Measurements from ENCODE around the gene SLCO3A1.

GRCh38 chr15:92076541-92076940, 223.0 kb downstream of the SLCO3A1 start:
- TF ChIP-seq POLR2A (IDR thresholded peaks at IDR 0.05; ENCODE audit: low read length) (no peak), GATA1 (IDR thresholded peaks at IDR 0.05; ENCODE audit: low read depth, low read length) (no peak)

Data from erythroblast (primary cell).